PC-9 (cell line): Measurements from ENCODE around the gene SOX10. TPM values are rescaled to one million over a fixed set of nuclear protein-coding genes. Genes with fewer than 3 reads are reported as not detected.

Experiments used
- BruUV-seq: library from RNA; stranded (reverse); fragments of 400-500 nt; replicated peaks from 2 replicates; lab custom pipeline; 2021; lab: Mats Ljungman, UMichigan
- CTCF ChIA-PET: fragments of 300-600 bp; sonication (Branson Sonifier 250); formaldehyde crosslinking; loops from one replicate; lab custom pipeline; 2022; ENCODE audit warnings: antibody characterized with exemption; lab: Charles Lee
- POLR2A ChIA-PET: fragments of 300-600 bp; sonication (Branson Sonifier 250); formaldehyde crosslinking; loops from one replicate; lab custom pipeline; 2022; ENCODE audit warnings: antibody characterized with exemption; ENCODE audit not compliant: unreplicated experiment; lab: Charles Lee
- DNase-seq, 2 experiments: peaks; one replicate each; pipeline versions ENCODE4 v3.0.0 to v3.0.0-alpha.2; 2015 to 2022; ENCODE audit warnings: mixed read lengths in 1 of 2
- H2AFZ ChIP-seq: fragments of 200-600 bp; sonication (generic); 2 replicates; pipeline ENCODE4 v1.8.1; 2017; ENCODE audit warnings: antibody characterized with exemption
- H3F3A ChIP-seq: fragments of 200-600 bp; sonication (generic); 2 replicates; pipeline ENCODE4 v1.8.1; 2017; ENCODE audit warnings: antibody characterized with exemption, mild to moderate bottlenecking, low read depth; ENCODE audit not compliant: insufficient read depth
- H3K27ac ChIP-seq: fragments of 200-600 bp; sonication (generic); 2 replicates; pipeline ENCODE4 v1.6.1; 2016; ENCODE audit warnings: mixed run types
- H3K27me3 ChIP-seq: fragments of 200-600 bp; sonication (generic); 2 replicates; pipeline ENCODE4 v1.6.1; 2016; ENCODE audit warnings: low read depth, mixed run types; ENCODE audit not compliant: insufficient read depth
- H3K36me3 ChIP-seq: fragments of 200-600 bp; sonication (generic); 2 replicates; pipeline ENCODE4 v1.6.1; 2016; ENCODE audit warnings: low read depth, mixed run types
- H3K4me1 ChIP-seq: fragments of 200-600 bp; sonication (generic); replicated peaks from 2 replicates; pipeline ENCODE4 v1.6.1; 2016; ENCODE audit warnings: mixed run types; ENCODE audit not compliant: insufficient read depth
- H3K4me2 ChIP-seq: fragments of 200-600 bp; sonication (generic); 2 replicates; pipeline ENCODE4 v1.6.1; 2017; ENCODE audit warnings: mixed run types
- H3K4me3 ChIP-seq: fragments of 200-600 bp; sonication (generic); 2 replicates; pipeline ENCODE4 v1.6.1; 2016; ENCODE audit warnings: mixed run types
- H3K79me2 ChIP-seq: fragments of 200-600 bp; sonication (generic); 2 replicates; pipeline ENCODE4 v1.6.1; 2017; ENCODE audit warnings: low read depth, mixed run types
- H3K9me2 ChIP-seq: fragments of 200-600 bp; sonication (generic); 2 replicates; pipeline ENCODE4 v1.8.1; 2017; ENCODE audit warnings: mild to moderate bottlenecking; ENCODE audit not compliant: insufficient read depth
- H3K9me3 ChIP-seq: fragments of 200-600 bp; sonication (generic); 2 replicates; pipeline ENCODE4 v1.8.1; 2016; ENCODE audit warnings: low read depth; ENCODE audit not compliant: insufficient read depth
- H4K20me1 ChIP-seq: fragments of 200-600 bp; sonication (generic); 2 replicates; pipeline ENCODE4 v1.8.1; 2017; ENCODE audit not compliant: insufficient read depth
- CTCF ChIP-seq: fragments of 200-600 bp; sonication (generic); conservative IDR thresholded peaks from 2 replicates; pipeline ENCODE4 v1.6.1; 2017; ENCODE audit warnings: mixed run types, antibody characterized with exemption, mild to moderate bottlenecking, moderate library complexity
- EZH2 ChIP-seq: fragments of 200-600 bp; sonication (generic); IDR thresholded peaks from 2 replicates; pipeline ENCODE4 v1.8.0; 2017; ENCODE audit warnings: antibody characterized with exemption, low read depth
- intact Hi-C: fragments of 100-400 bp; cut with micrococcal nuclease; formaldehyde crosslinking; loops from one replicate; pipeline ENCODE4 v1.10.0; 2022; ENCODE audit not compliant: unreplicated experiment
- total RNA-seq: library from RNA; stranded (reverse); gene quantifications from 2 replicates; pipeline ENCODE4 v1.2.3, GENCODE V29; 2021

SOX10 gene
- total RNA-seq, 1 experiment from 2014 or later, result not detected

- H3K27me3 ChIP-seq, result no peaks in the 10 kb centered on the region
- H3K4me1 ChIP-seq, result no peaks in the 10 kb centered on the region
- BruUV-seq, result no TSS peak
- peaks cover 13% of the 10 kb centered on the region for H3K79me2 ChIP-seq
- H3K9me3 ChIP-seq, result no peaks in the 10 kb centered on the region
- intact Hi-C loops, result loop anchor here (10.0 kb wide), 2 partner anchors 363 to 433 kb away; partner anchors contain the start of gene GGA1
- no peak overlapping the region for H2AFZ ChIP-seq
- no peak overlapping the region for H3K4me2 ChIP-seq
- TF ChIP-seq CTCF, result no peak
- no peak for TF ChIP-seq EZH2
- peaks cover 18% of the 10 kb centered on the region for H4K20me1 ChIP-seq
- H3K36me3 ChIP-seq, result peaks cover 29% of the 10 kb centered on the region; the same call in 1 of the 2 replicates
- no peak overlapping the region for H3K27ac ChIP-seq
- H3K4me3 ChIP-seq, result no peak overlapping the region
- H3K9me2 ChIP-seq, result no peaks in the 10 kb centered on the region
- CTCF ChIA-PET, result interaction anchor here (1.6 kb wide), 1 partner anchor 81 kb away, joined by 5 read pairs; no protein-coding TSS in a partner anchor
- POLR2A ChIA-PET, result interaction anchor here (0.5 kb wide), 1 partner anchor 124 kb away, joined by 9 read pairs; the partner anchor contains the start of gene ANKRD54
- H3F3A ChIP-seq, result peaks cover 21% of the 10 kb centered on the region
- no peak for DNase-seq
Measured at GRCh38 chr22:37967637-37968451, 16.5 kb downstream of the SOX10 start.

DNA sequence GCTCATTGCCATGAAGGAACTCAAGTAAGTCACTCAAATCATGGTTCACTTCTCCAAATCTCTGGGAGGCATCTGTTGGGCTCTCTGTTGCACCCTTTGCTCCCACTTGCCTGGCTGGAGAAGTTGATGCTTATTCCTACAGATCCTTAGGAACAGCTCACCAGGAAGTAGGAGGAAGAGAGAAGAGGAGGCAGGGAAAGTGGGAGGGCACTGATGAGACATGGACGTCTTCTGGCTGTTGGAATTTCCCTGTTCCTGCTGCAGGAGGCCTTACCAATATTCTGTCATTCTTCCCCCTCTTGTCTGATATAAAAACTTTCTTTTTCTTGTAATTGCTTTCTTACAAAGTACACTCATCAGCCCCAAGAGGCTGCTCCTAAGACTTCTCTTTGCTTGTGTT lies 17.2 kb downstream of the SOX10 start:
- no peak for DNase-seq
- Histone ChIP-seq H3K9me2 (no peaks in the 10 kb centered on the region), H3K27ac (no peak overlapping the region), H4K20me1 (peaks cover 18% of the 10 kb centered on the region), H3K79me2 (peaks cover 13% of the 10 kb centered on the region), H3F3A (peaks cover 23% of the 10 kb centered on the region), H3K9me3 (no peaks in the 10 kb centered on the region), H3K36me3 (peaks cover 31% of the 10 kb centered on the region; the same call in 1 of the 2 replicates), H3K4me3 (no peak overlapping the region), H3K4me2 (no peak overlapping the region), H2AFZ (no peak overlapping the region), H3K27me3 (no peaks in the 10 kb centered on the region), H3K4me1 (no peaks in the 10 kb centered on the region)
- intact Hi-C loops, result loop anchor here (10.0 kb wide), 2 partner anchors 362 to 432 kb away; partner anchors contain the start of gene GGA1
- POLR2A ChIA-PET, result interaction anchor here (0.5 kb wide), 1 partner anchor 123 kb away, joined by 9 read pairs; the partner anchor contains the start of gene ANKRD54
- no peak for TF ChIP-seq EZH2
- no peak for TF ChIP-seq CTCF
- CTCF ChIA-PET, result interaction anchor here (1.6 kb wide), 1 partner anchor 80 kb away, joined by 5 read pairs; no protein-coding TSS in a partner anchor
- no TSS peak for BruUV-seq

- no peaks in the 10 kb centered on the region for H3K27me3 ChIP-seq
- no peaks in the 10 kb centered on the region for H3K9me3 ChIP-seq
- H3K4me3 ChIP-seq, result no peak overlapping the region
- peaks cover 18% of the 10 kb centered on the region for H4K20me1 ChIP-seq
- no peak for TF ChIP-seq CTCF
- no peak for TF ChIP-seq EZH2
- intact Hi-C loops, result loop anchor here (1.0 to 10.0 kb wide), 5 partner anchors 31 to 431 kb away; partner anchors contain the start of gene GGA1
- H3K36me3 ChIP-seq, result peaks cover 41% of the 10 kb centered on the region
- ChIA-PET CTCF (interaction anchor here (0.7 to 2.1 kb wide), 6 partner anchors 12 to 360 kb away, joined by 3 to 9 read pairs (median 4); partner anchors contain the start of genes C22orf23 and POLR2F), POLR2A (interaction anchor here (0.7 kb wide), 1 partner anchor 19 kb away, joined by 3 read pairs; no protein-coding TSS in a partner anchor)
- peaks cover 23% of the 10 kb centered on the region for H3F3A ChIP-seq
- H3K4me1 ChIP-seq, result no peaks in the 10 kb centered on the region
- no peak overlapping the region for H2AFZ ChIP-seq
- no peak overlapping the region for H3K27ac ChIP-seq
- no peak for DNase-seq
- H3K79me2 ChIP-seq, result peaks cover 13% of the 10 kb centered on the region
- no peak overlapping the region for H3K4me2 ChIP-seq
- no TSS peak for BruUV-seq
- no peaks in the 10 kb centered on the region for H3K9me2 ChIP-seq
Measured at GRCh38 chr22:37965940-37966664, 18.3 kb downstream of the SOX10 start.
